Renal cortex interstitium (tissue), 11 donors: ENCODE results near the gene SCNN1G. TPM values are rescaled to one million over a fixed set of nuclear protein-coding genes. Genes with fewer than 3 reads are reported as not detected.

Source experiments
- DNase-seq, 11 donors: peaks; one replicate each; pipeline ENCODE4 v3.0.0-alpha.2; 2013; ENCODE audit warnings: low read depth in 9 of 11, low spot score in 4 of 11; ENCODE audit errors: extremely low read depth in 1 of 11
- polyA plus RNA-seq, 3 donors: library from polyadenylated mRNA; unstranded; fragments of 120-200 nt; gene quantifications; one replicate each; pipeline ENCODE4 v1.2.1, GENCODE V29; 2013; ENCODE audit not compliant: insufficient read length in 3 of 3

The SCNN1G gene
- polyA plus RNA-seq, 3 donors = 25.8 to 47.0 (median 36.0) TPM

DNA sequence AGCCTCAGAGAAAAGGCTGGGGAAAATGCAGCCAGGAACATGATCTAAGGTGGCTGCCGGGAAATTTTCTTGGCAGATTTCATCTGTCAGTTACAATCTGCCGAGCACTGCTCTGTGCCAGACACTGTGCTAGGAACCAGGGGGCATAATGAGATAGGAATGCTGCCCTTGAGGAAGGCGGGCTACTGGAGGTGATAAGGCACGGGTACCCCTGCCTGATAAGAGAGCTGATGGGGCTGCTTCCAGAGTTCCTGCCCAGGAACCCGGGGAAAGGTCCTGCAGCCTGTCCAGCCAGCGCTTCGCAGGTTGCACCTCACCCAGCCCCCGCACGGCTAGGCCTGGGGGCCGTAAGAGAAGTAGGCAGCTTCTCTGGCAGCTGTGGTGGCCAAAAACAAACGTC is 3.1 kb downstream of the SCNN1G start:
- DNase-seq = no peak

DNA sequence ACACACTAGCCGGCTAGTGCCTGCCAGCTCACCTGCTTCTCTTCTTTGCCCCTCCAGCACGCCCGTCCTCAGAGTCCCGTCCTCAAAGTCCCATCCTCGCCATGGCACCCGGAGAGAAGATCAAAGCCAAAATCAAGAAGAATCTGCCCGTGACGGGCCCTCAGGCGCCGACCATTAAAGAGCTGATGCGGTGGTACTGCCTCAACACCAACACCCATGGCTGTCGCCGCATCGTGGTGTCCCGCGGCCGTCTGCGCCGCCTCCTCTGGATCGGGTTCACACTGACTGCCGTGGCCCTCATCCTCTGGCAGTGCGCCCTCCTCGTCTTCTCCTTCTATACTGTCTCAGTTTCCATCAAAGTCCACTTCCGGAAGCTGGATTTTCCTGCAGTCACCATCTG is 3.6 kb downstream of the SCNN1G start:
- DNase-seq = no peak

GRCh38 chr16:23187341-23187740 is 4.8 kb downstream of the SCNN1G start:
- DNase-seq = no peak

GRCh38 chr16:23188911-23189310 is 6.4 kb downstream of the SCNN1G start:
- no peak for DNase-seq

- DNase-seq = no peak
These were observed 12.1 kb downstream of the SCNN1G start for GRCh38 chr16:23194497-23195221.

GRCh38 chr16:23195366-23195978 is 12.9 kb downstream of the SCNN1G start:
- DNase-seq = no peak

GRCh38 chr16:23196539-23196938 is 14.0 kb downstream of the SCNN1G start:
- DNase-seq = no peak

DNA sequence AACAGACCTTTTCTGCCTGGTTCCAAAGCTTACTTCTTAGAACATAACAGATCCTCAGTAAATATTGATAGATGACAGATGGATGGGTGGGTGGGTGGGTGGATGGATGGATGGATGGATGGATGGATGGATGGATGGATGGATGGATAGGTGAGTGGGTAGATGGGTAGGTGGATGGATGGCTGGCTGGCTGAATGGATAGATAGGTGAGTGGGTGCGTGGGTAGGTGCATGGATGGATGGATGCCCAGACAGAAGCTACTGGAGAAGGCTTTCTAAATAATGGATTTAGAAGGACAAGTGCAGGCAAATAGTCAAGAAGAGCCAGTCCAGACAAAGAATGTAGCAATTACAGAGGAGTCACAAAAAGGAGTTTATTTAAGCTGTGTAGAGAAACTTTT is 19.6 kb downstream of the SCNN1G start:
- no peak for DNase-seq

DNA sequence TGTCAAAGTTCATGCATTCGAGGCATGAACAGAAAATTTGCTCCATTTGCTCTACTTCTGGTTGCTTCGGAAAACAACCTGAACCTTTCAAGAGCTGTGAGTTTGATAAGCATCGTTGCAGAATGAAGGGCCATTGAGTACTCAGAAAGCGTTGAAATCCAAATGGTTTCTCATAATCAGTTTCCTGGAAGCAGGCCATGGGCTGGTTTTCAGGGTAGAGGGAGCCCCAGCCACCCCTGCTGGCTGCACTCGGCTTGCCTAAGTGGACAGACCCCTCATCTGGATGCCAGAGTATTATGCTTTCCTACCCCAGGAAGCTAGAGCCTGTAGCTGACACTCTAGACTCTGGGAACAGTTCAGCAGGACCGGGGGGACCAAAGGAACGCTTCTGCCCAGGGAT is 24.4 kb downstream of the SCNN1G start:
- peak in 3 of 11 donors; percentile 13 to 47 (median 39) for DNase-seq

DNA sequence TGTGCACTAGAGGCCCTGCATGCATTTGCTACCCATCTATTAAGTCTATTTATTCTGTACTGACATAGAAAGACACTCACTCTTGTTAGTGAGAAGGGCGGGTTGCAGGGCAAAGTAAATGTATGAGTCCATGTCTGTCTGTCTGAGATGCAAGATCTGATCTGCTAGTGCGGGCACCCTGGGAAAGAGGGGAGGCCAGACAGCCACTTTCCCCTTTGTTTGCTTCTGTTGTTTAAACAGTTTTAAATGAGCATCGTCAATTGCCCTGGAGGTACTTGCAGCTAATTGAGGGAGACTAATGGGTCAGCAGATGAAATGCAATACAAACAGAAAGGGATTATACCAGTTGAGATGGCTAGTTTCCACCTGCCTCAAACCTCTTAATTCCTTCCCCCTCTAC is 24.9 kb downstream of the SCNN1G start:
- peak in 2 of 11 donors; percentile 7 to 15 for DNase-seq

GRCh38 chr16:23209606-23210005 is 27.1 kb downstream of the SCNN1G start:
- no peak for DNase-seq

DNA sequence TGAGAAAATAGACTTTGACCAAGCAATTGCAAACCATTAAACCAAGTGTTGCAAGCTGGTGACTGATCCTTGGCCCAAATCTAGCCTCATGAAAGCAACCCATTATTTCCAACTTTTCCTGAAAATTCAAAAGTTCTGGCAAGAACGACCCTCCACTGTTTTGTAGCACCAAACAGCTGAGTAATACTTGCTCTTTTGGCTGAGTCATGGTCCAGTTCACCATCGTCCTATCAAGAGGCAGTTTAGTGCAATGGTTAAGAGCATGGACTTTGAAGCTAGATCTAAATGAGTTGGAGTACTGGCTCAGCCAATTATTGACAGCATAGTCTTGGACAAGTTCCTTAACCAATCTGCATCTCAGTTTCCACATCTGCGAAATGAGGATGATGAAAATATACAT is 31.3 kb downstream of the SCNN1G start:
- DNase-seq = no peak

GRCh38 chr16:23214796-23215195 is 32.3 kb downstream of the SCNN1G start:
- no peak for DNase-seq

- no peak for DNase-seq
These were observed 32.9 kb downstream of the SCNN1G start for GRCh38 chr16:23215435-23215834.

DNA sequence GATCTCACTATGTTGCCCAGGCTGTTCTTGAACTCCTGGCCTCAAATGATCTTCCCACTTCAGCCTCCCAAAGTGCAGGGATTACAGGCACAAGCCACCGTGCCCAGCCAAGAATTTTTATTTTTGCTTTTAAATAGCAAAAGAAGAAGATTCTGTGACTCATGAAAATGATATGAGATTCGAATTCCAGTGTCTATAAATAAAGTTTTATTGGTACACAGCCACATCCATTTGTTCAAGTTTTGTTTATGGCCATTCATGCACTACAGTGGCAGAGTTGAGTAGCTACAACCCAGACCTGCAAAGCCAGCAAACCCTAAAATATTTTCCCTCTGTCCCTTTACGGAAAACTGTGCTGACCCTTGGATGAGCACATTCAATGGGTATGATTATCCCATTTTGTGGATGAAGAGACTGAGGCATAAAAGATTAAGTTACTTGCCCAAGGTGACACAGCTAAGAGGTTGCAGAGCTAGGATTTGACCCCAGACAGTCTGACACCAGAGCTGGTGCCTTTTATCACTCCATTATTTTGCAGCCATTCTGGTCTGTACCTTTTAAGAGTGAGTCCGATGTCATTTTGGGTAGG is 34.2 kb downstream of the SCNN1G start:
- DNase-seq = no peak

DNA sequence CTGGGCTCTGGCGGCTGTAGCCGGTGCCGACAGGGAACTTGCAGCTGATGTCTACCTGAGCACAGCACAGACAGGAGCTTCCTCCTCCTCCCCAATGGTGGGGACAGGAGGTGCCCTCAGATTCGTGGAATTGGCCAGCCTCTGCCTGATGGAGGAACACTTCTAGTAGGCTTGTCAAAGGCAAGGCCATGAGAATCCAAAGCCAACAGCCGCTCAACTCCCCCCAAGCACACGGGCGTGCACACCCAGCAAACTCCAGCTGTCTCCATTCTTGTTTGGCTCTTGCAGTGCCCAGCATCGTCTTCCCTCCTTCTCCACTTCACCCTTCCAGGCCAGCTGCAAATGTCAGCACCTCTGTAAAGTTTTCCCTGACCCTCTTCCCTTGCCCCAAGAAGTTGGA is 35.1 kb downstream of the SCNN1G start:
- DNase-seq = no peak

DNA sequence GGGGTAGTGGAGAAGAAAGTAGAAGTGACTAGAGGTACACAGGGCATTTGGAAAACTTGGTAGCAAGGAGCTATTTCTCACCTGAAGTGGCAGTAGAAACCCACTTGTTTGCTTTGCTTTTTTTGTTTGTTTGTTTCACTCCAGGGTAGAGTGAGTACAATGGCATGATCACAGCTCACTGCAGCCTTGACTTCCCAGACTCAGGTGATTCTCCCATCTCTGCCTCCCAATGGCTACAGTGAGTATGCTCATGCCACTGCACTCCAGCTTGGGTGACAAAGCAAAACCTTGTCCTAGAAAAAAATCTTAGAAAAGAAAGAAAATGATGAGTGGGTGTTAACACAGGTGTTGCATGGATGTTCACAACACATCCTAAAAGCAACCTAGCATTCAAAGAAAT is 40.4 kb downstream of the SCNN1G start:
- no peak for DNase-seq

DNA sequence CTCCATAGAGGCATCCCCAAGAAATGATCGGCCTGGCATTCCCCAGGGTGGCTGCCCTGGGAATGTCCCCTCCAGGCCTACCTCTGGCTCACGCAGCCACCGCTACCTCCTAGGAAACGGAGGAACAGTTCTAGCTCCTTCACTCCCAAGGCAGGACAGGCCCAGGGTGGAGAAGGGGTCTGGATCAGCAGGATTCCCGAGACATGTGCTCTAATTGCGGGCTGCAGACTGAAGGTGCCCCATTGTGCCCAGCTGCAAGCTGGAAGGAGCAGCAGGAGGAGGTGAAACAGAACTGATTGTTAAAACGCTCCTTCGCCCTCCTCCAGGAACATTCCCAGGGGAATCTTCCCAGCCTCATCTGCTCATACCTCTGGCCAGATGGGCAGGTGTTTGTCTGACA is 40.8 kb downstream of the SCNN1G start:
- DNase-seq = no peak

GRCh38 chr16:23225109-23225508 is 42.6 kb downstream of the SCNN1G start:
- no peak for DNase-seq

DNA sequence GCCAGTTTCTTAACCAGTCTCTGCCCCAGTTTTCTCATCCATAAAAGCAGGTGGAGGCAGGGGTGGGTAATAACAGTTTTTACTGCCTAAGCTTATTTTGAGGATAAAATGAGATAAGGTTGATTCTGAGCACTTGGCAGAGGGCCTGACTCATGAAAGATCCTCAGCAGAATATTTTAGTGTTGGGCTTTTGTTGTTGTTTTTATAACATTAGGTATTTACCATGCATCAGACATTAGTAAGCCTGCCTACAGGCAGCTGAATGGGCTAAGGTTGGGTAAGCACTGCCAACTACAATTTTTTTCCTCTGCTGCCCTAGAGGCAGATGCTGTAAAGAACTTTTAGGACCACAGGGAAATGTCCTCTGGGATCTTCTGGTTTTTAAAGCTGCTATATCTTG is 43.1 kb downstream of the SCNN1G start:
- no peak for DNase-seq

DNA sequence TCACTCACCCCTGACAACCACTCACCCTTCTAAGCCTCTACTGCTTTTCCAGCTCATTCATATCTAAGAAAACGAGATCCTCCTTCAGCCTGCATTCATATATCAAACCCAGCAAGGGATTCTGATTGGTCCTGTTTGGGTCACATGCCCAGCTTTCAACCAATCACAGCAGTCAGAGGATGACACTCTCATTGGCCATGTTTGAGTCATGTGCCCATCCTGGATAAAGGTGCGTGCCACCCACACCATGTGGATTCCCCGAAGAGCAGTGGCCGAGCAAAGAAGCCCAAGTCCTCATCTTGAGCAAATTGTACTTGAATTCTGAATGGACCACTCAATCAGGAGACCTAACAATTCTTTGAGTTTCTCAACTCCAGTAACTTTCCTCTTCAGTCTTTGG is 45.0 kb downstream of the SCNN1G start:
- no peak for DNase-seq
